Islet precursor cell (in vitro differentiated cells): ENCODE data around the gene ALDH3B1.
"Not testable (repeated sequence)": the region's sequence is repeated elsewhere in the genome, so short reads cannot be mapped to it uniquely, and the experiment has no call there.

Experiments used
- DNase-seq: peaks from one replicate; pipeline ENCODE4 v3.0.0-alpha.2; 2018

Gene ALDH3B1

GRCh38 chr11:68010090-68011041 is at the start of gene ALDH3B1:
Gene ALDH3B1, plus strand, starts transcription at chr11:68010327. Its CDS starts 4,971 bp downstream, at chr11:68015298.
- peak; percentile 91 for DNase-seq

DNA sequence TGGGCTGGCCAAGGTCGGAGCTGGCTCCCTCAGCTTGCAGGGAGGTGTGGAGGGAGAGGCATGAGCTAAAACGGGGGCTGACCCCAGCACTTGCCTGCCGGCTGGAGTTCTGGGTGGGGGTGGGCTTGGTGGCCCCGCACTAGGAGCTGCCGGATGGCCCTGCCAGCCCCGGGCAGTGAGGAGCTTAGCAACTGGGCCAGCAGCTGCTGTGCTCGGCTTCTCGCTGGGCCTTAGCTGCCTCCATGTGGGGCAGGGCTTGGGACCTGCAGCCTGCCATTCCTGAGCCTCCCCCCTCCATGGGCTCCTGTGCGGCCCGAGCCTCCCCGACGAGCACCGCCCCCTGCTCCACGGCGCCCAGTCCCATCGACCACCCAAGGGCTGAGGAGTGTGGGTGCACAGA is 46.9 kb upstream of the ALDH3B1 start:
- not testable (repeated sequence) for DNase-seq

DNA sequence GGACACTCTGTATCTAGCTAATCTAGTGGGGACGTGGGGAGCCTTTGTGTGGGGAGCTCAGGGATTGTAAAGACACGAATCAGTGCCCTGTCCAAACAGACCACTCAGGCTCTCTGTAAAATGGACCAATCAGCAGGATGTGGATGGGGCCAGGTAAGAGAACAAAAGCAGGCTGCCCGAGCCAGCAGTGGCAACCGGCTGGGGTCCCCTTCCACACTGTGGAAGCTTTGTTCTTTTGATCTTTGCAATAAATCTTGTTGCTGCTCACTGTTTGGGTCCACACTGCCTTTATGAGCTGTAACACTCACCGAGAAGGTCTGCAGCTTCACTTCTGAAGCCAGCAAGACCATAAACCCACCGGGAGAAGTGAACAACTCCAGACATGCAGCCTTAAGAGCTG is 46.2 kb upstream of the ALDH3B1 start:
- DNase-seq, result not testable (repeated sequence)

DNA sequence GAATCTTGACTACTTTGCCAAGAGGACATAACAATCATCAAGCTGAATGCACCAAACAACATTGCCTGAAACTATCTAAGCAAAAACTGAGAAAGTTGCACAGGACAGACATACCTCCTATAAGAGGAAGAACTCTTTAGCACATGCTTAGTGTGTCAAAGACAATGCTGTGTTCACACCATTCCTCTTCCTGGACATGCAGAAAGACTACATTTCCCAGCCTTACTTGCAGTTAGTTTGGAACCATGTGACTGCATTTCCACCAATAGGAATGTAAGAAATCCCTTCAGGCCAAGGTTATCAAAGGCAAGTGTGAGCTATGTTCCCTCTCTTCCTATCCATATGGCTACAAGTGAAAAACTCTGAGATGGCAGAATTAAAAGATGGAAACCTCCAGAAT is 45.4 kb upstream of the ALDH3B1 start:
- not testable (repeated sequence) for DNase-seq

DNA sequence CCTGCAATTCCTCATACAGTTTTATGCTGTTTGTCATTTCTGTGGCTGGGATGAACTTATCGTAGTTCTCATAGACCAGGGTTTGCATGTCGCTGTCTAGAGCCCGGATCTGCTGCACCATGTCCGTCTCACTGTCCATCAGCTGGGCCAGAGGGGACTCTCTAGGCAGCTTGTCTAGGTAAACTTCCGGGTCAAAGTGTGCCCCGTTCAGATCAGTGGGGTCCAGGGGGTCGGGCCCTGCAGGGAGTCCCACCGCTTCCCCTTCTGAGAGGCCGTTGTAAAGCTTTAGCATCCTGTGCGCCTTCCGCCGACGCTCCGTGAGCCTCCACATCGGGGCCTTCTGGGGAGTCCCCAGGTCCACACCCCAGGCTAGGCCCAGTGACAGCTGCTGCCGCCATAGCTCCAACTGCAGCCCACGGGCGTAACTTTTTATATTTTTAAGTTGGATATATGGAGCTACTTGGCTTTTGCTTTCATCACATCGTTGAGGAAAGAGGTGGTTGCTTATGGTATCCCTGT is 44.2 kb upstream of the ALDH3B1 start:
- DNase-seq, result not testable (repeated sequence)

GRCh38 chr11:67974746-67975145 is 35.4 kb upstream of the ALDH3B1 start:
- DNase-seq, result not testable (repeated sequence)

DNA sequence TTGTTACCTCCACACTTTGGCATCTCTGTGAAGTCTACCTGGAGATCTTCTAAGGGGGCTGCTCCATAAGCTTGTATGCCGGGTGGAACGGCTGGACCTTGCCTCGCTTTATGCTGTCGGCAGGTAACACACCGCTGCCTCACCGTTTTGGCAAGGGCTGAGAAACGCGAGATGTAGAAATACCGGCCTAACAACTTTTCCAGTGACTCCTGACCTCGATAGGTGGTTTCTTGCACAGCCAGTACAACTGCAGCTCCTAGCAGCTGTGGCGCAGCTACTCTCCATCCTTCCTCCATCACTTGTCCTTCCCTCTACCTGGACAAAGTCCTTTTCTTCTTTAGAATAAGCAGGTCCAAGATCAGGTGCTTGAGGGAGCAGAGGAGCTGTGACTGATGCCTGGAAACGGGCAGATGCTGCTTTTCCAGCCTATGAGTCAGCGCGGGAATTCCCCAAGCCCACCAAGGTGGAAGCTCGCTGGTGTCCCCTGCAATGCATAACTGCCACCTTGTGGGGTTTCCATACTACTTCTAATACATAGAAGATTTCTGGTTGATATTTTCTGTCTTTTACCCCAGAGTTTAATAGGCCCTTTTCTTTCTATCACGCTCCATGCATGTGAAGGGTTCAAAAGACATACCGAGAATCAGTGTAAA is 31.2 kb upstream of the ALDH3B1 start:
- peak; percentile 64 for DNase-seq

- DNase-seq, result peak; percentile 54
Measured at GRCh38 chr11:67981226-67981625, 28.9 kb upstream of the ALDH3B1 start.

DNA sequence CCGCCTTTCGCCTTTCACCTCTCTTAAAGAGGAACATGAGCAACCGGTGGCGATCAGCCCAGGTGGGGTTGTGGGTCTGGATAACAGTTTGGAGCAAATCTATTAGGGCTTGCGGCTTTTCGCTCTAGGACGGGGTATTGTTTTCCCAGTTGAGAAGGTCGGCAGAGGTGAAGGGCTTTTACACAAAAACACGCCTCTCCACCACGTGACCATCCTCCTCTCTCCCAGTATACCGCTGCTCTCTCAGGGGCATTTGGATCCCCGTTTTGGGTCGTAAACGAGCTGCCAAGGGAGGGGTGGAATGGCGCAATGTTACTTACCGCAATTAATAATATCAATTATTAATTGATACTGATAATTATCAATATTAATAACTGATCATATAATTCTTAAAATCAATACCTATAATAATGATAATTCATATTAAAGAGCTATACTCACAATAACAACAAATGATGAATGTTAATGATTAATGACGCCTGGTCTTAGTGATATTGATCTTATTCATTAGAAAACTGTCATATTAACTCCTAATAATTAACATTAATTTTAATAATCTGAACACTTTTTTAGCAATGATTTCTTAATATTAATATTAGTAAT is 27.8 kb upstream of the ALDH3B1 start:
- not testable (repeated sequence) for DNase-seq

DNA sequence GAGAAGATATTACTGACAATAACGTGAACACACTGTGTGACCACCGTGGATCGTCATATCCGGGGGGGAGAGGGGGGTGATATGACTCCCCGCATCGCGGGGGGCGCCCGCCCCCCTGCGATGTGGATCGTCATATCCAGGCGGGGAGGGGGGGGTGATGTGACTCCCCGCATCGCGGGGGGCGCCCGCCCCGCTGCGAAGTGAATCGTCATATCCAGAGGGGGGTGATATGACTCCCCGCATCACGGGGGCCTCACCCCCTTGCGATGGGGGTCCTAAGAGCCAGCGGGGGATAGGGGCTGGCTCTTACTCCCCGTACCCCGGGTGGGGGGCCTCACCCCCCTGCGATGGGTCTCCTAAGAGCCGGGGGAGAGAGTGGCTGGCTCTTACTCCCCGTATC is 26.2 kb upstream of the ALDH3B1 start:
- DNase-seq, result no peak

DNA sequence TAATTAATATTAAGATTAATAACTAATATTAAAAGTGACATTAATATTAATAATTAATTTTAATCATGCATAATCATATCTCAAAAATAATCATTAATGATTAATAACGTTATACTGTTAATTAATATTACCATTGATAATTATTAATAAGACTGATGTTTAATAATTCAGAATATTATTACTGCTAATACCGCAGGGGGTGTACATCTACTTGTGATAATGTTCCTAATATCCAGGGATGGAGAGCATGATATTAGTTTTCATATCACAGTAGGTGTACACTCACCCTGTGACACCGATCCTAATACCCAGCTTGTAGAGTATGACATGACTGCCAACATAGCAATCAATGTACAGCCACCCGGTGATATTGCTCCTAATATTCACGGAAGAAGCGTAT is 24.8 kb upstream of the ALDH3B1 start:
- DNase-seq, result not testable (repeated sequence)

- peak; percentile 73 for DNase-seq
Measured at GRCh38 chr11:67990546-67991346, 19.4 kb upstream of the ALDH3B1 start.

DNA sequence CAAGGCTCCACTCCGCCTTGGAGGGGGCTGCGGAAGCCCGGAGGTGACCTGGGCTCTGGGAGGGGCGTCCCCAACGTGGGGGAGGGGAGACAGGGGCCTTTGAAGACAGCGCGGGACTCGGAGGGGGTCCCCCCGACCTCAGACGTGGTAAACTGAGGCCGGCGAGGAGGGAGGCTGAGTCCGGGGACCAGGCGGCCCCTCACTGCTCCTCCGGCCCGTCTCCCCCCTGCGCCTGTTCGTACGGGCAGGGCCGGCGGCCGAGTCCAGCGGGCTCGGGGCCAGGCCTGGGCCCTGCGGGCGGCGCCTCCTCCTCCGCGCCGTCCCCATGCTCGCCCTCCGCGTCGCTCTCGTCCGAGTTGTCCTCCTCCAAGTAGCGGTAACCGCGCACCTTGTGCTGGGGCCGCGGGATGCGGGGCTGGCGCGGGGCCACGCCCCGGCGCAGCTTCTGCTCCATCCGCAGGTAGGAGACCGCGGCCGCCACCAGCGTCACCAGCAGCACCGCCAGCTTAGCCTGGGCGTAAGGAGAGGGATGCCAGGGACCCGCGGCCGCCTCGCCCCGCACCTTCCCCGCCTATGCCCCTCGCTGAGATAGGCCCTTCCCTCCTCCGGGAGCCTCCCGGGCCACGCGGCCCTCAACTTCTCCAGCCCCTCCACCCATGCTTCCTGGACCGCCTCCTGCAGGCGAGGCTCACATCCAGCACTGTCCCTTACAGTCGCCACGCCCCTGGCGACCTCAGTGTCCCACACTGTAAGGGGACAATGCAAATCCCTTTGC is 18.6 kb upstream of the ALDH3B1 start:
- DNase-seq, result not testable (repeated sequence)

GRCh38 chr11:67993821-67994220 is 16.3 kb upstream of the ALDH3B1 start:
- peak; percentile 78 for DNase-seq

DNA sequence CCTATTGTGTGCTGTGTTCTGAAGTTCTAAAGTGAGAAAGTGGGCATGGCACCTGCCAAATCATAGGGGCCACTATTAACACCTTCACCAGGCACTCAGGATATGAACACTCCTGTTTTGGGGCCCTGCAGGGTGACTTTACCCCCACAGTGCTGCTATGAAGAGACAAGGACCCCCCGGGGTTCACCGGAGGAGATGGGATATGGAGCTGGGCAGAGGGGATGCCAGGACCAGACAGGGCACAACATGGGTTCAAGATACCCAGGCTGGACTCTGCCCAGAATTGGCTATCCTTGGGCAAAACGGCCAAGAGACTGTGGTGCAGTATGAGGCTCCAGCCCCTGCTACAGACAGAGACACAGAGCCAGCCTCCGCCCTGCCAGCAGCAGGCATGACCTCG is 15.7 kb upstream of the ALDH3B1 start:
- DNase-seq, result not testable (repeated sequence)

GRCh38 chr11:67995129-67995528 is 15.0 kb upstream of the ALDH3B1 start:
- DNase-seq, result not testable (repeated sequence)

DNA sequence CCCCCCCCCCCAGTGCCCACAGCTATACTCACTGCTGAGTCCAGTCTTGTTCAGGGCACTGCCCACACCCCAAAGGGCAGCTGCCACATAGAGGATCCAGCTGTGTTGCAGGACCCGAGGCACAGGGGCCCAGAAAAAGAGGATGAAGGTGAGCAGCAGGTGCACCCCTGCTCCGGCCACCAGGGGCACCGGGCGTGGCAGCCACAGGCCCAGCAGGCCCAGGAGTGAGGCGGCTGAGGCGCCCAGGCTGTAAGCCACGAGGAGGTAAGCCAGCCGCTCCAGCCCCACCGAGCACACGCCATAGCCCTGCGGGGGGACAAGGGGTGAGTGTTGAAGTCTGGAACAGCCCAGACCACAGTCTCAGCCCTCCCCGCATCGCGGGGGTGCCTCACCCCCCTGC is 14.5 kb upstream of the ALDH3B1 start:
- not testable (repeated sequence) for DNase-seq

- no peak for DNase-seq
Measured at GRCh38 chr11:67996051-67996450, 14.1 kb upstream of the ALDH3B1 start.

DNA sequence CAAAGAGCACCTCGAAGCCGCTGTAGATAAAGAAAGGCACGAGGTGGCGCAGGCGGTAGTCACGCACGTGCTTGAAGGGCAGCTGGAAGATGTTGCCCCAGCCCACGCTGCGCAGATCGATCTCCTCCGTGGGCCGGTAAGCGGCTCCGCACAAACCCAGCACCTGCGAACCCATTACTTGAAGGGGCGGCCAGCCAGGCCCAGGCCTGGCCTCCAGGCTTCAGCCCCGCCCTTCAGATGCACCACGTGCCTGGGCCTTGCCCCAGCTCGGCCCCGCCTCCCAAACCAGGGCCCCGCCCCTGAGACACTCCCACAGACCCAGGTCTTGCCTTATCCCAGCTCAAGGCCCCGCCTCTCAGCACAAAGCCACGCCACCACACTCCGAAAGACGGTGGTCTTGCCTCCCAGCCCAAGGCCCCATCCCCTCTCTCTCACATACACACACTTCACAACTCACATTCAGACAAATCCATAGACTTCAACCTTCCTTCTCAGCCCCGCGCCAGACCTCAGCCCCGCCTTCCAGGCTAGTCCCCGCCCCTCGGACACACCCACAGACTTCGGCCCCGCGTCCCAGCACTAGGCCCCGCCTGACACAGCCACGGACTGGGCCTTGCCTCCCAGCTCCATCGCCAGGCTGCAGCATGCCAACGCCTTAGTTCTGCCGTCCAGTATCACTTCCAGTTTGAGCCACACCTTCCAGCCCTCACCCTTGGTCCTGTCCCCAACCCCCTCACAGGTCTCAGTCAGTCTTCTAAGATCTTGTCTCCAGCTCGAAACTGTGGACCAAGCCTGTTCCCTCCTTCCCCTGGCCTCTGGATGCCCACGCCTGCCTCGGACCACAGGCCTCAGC is 13.3 kb upstream of the ALDH3B1 start:
- peak; percentile 89 for DNase-seq

GRCh38 chr11:67997475-67997921 is 12.6 kb upstream of the ALDH3B1 start:
- DNase-seq, result peak; percentile 45
